HEK293T (cell line): Measurements from ENCODE around the gene PITPNC1.

Experiments used
- ELF4 ChIP-seq: fragments of 450-650 bp; IDR thresholded peaks from 2 replicates; pipeline ENCODE4 v1.6.1; 2017; ENCODE audit warnings: antibody characterized with exemption
- FOXM1 ChIP-seq: fragments of 450-650 bp; IDR thresholded peaks from 2 replicates; pipeline ENCODE4 v1.6.1; 2017; ENCODE audit warnings: mild to moderate bottlenecking, borderline replicate concordance
- NFRKB ChIP-seq: fragments of 450-650 bp; IDR thresholded peaks from 2 replicates; pipeline ENCODE4 v1.6.1; 2016; ENCODE audit warnings: mild to moderate bottlenecking, moderate library complexity
- SUZ12 ChIP-seq: fragments of 450-650 bp; IDR thresholded peaks from 2 replicates; pipeline ENCODE4 v1.6.1; 2016; ENCODE audit warnings: mild to moderate bottlenecking

GRCh38 chr17:67390646-67391361, 13.7 kb downstream of the PITPNC1 start:
- no peak for TF ChIP-seq ELF4
- TF ChIP-seq FOXM1: no peak
- TF ChIP-seq SUZ12: no peak
- no peak for TF ChIP-seq NFRKB
